GM18909 (cell line): ENCODE data around the gene RAB35.
"Not testable (repeated sequence)": the region's sequence is repeated elsewhere in the genome, so short reads cannot be mapped to it uniquely, and the experiment has no call there.

Experiments used
- ATAC-seq: cut with Tn5 transposase; IDR thresholded peaks from one replicate; pipeline ENCODE4 v1.9.1; 2021; ENCODE audit warnings: mild to moderate bottlenecking; ENCODE audit not compliant: unreplicated experiment, poor library complexity

RAB35 gene

DNA sequence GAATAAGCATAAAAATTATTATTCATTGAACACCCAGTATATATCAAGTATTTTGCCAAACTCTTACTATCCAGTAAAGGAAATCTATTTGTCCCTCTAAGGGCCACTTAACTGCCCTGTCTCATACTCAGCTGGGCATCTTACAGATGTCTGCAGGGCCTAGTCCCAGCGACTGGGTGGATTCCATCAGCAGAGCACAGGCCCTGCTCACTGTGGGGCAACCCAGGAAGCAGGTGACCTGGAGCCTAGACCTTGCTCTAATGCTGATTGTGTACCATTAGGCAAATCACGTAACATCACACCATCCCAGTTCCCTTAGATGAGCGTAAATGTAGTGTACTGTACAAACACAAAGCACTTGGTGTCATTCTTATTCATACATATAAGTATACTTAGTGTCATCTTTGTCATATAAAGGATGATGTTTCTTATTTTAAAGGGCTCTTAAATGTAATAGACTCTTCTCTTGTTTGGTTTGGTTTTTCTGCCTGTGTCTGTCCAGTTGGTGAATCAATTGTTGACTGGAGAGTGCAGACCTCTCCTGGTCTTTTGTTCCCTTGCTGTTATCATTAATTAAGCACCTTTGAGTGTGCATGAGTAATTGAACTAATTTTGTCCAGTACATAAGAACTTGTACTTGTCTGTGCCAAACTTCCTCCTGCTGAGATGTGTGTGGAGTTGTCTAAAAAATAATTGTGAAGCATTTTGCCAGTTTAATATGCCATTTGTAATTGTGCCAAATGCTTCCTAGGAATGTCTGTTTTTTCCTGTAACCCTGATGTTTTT lies 49.3 kb downstream of the RAB35 start:
- no peak for ATAC-seq

DNA sequence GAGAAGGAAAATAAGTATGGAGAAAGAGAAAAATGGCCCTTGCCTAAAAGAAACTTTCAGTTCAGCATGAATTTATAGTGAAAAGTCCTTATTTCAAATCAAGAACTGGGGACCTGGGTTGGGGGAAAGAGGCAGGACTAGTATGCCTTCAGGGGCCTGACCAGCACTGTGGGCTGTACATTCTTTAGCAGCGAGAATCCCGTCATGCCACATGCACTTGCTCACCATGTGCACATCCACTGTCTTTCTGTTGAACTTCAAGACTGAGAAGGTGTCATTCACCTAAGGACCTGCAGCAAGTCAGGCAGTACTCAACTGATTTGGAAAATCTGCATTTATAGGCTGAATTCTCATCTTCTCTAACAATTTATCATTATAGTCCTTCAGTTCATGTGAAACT lies 50.2 kb downstream of the RAB35 start:
- ATAC-seq, result no peak

- ATAC-seq, result no peak
Measured at GRCh38 chr12:120065472-120065871, 51.1 kb downstream of the RAB35 start.

GRCh38 chr12:120064054-120064940 lies 52.3 kb downstream of the RAB35 start:
- ATAC-seq, result no peak

GRCh38 chr12:120062976-120063579 lies 53.5 kb downstream of the RAB35 start:
- ATAC-seq, result no peak

GRCh38 chr12:120061575-120062214 lies 54.9 kb downstream of the RAB35 start:
- ATAC-seq, result no peak

DNA sequence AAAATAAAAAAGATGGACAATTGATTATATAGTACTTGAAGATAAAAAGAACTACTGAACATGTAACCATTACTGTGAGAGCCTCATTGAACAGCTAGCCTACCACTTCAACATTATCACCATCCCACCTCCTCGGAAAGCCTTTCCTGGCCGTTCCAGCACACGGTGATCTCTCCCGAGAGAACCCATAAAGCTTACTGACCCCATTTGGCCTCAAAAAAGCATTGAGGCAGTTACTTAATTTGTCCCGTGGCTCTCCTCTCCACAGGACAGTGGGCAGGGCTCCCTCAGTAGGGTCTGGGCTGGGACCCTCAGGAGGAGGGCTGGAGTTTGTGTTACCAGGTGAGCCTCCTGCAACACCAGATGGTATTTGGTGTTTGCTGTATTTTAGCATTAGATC lies 55.8 kb downstream of the RAB35 start:
- no peak for ATAC-seq

DNA sequence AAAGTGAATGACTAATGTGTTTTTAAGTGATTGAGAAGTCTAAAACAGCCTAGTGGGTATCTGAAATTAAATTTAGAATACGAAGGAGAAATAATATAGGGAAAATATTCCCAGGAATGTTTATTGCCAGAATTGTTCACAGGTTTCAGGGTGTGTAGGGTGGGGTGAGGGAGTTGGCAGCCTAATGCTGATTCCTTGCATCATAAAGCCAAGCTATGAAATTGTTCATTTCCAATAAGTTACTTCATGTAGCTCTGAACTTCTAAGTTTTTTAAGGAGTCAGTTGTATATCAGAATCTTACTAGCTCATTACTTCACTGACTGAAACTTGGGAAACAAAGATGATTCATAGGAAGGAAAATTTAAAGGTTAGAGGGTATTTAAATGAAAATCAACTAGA lies 56.4 kb downstream of the RAB35 start:
- no peak for ATAC-seq

DNA sequence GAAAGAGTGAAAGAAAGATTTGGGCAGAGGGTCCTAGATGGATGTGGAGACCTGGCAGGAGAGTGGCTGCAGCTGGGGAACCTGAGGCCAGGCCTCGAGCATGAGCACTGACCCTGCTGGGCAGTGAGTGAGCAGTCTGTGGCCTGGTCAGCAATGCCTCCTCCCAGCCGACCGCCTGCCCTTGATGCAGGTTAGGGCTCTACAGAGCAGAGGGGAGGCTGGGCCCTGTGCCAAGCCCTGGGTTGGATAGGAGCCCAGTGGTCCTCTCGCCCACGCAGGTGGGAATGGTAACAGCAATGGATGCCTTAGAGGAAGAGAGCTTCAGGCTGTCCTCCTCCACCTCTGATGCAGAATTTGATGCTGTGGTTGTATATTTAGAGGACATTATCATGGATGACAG lies 59.8 kb downstream of the RAB35 start:
- ATAC-seq, result no peak

- no peak for ATAC-seq
Measured at GRCh38 chr12:120055231-120056000, 61.1 kb downstream of the RAB35 start.

DNA sequence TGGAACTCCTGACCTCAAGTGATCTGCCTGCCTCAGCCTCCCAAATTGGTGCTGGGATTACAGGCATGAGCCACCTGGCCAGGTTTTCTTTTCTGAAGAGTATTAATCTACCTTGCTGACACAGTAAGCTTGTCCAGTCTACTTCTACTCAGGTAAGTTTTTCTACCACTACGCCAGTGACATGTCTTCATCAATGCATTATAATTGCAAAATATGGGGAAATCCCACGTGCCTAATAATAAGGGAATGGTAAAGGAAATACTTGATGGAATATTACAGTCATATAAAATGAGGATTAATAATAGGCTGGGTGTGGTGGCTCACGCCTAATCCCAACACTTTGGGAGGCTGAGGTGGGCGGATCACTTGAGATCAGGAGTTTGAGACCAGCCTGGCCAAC lies 62.3 kb downstream of the RAB35 start:
- ATAC-seq, result no peak

DNA sequence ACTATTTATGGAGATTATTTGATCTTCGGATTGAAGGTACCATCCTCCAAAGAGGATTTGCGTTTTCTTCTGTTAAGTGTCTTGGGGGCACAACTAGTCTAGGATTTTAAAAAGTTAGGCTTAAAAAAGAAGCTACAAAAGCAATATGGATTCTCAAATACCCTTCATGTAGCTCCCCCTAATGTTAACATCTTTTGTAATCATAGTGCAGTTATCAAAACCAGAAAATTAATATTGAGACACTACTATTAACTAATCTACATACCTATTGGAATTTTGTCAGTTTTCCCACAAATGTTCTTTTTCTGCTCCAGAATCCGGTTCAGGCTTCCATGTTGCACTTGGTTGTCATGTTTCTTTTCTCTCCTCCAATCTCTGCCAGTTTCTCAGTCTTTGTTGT lies 65.0 kb downstream of the RAB35 start:
- no peak for ATAC-seq

- ATAC-seq, result no peak
Measured at GRCh38 chr12:120049426-120049825, 67.1 kb downstream of the RAB35 start.

DNA sequence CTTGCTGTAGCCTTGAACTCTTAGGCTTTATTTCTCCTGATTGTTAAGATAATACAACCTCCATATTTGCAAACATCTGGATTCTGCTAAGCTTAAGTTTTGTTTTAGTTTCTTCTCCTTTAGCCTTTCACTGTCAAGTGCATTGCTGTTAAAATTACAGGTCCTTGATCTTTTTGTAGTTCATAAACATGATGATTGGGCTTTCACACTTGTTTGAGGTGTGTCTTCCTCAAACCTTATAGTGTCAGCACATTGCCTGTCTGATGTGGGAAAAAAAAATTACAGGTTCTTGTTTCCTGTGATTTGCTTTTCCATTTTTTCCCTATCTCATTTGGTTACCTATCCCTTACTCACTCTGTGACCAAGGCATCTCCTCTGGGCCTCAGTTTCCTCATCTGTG lies 68.3 kb downstream of the RAB35 start:
- no peak for ATAC-seq

- no peak for ATAC-seq
Measured at GRCh38 chr12:120047072-120047471, 69.5 kb downstream of the RAB35 start.

GRCh38 chr12:120045367-120045766 lies 71.2 kb downstream of the RAB35 start:
- ATAC-seq, result not testable (repeated sequence)
